ENCODE data around the gene GUCY2D. TPM values are rescaled to one million over a fixed set of nuclear protein-coding genes. Genes with fewer than 3 reads are reported as not detected.
"Not testable (repeated sequence)": the region's sequence is repeated elsewhere in the genome, so short reads cannot be mapped to it uniquely, and the experiment has no call there.

The GUCY2D gene
- total and polyA plus RNA-seq, 8 donors: 0.13 to 3.4 (median 0.73) TPM; not detected in 4

GRCh38 chr17:8019665-8020650, 17.5 kb downstream of the GUCY2D start:
- H3K4me1 ChIP-seq: peaks cover 29 to 78% of the 10 kb centered on the region in 2 donors
- peak in 2 of 4 donors; percentile 79 to 88 for DNase-seq
- no peak for TF ChIP-seq CTCF (IDR thresholded peaks at IDR 0.05)

GRCh38 chr17:8020776-8021564, 18.6 kb downstream of the GUCY2D start:
- DNase-seq: no peak
- no peak for ATAC-seq
- Histone ChIP-seq H3K4me3 (no peak overlapping the region), H3K27ac (no peak overlapping the region), H3K36me3 (no peaks in the 10 kb centered on the region), H3K9me3 (no peaks in the 10 kb centered on the region), H3K4me1 (peaks cover 26 to 75% of the 10 kb centered on the region in 2 donors), H3K27me3 (peaks cover 0 to 9% of the 10 kb centered on the region in 2 donors)
- TF ChIP-seq CTCF (IDR thresholded peaks at IDR 0.05): no peak
- intact Hi-C loops (cut with DNase I): no loop called here

More at GRCh38 chr17:8019665-8020650, 17.5 kb downstream of the GUCY2D start:
- intact Hi-C loops (cut with DNase I): no loop called here
- peak; percentile 48 for ATAC-seq
- Histone ChIP-seq H3K27ac (no peak overlapping the region), H3K4me3 (no peak overlapping the region), H3K9me3 (no peaks in the 10 kb centered on the region), H3K36me3 (no peaks in the 10 kb centered on the region), H3K27me3 (peaks cover 0 to 19% of the 10 kb centered on the region in 2 donors)

- no peak overlapping the region for H3K27ac ChIP-seq
- DNase-seq (no peak), ATAC-seq (no peak)
- no peaks in the 10 kb centered on the region for H3K36me3 ChIP-seq
- H3K27me3 ChIP-seq: peaks cover 0 to 1% of the 10 kb centered on the region in 2 donors
- no peaks in the 10 kb centered on the region for H3K9me3 ChIP-seq
- no peak overlapping the region for H3K4me3 ChIP-seq
- no peak for TF ChIP-seq CTCF (IDR thresholded peaks at IDR 0.05)
- intact Hi-C loops (cut with DNase I): no loop called here
- H3K4me1 ChIP-seq: peaks cover 20 to 67% of the 10 kb centered on the region in 2 donors
Measured at GRCh38 chr17:8021565-8022359, 19.3 kb downstream of the GUCY2D start.

- Histone ChIP-seq H3K4me1 (peaks cover 13 to 60% of the 10 kb centered on the region in 2 donors), H3K9me3 (no peaks in the 10 kb centered on the region), H3K36me3 (no peaks in the 10 kb centered on the region), H3K4me3 (no peak overlapping the region), H3K27ac (no peak overlapping the region), H3K27me3 (peaks cover 0 to 6% of the 10 kb centered on the region in 2 donors)
- intact Hi-C loops (cut with DNase I): no loop called here
- no peak for TF ChIP-seq CTCF (IDR thresholded peaks at IDR 0.05)
- DNase-seq (no peak), ATAC-seq (peak; percentile 36)
Measured at GRCh38 chr17:8022360-8023003, 20.1 kb downstream of the GUCY2D start.

- H3K36me3 ChIP-seq; H3K9me3 ChIP-seq; DNase-seq; H3K4me3 ChIP-seq; ATAC-seq; intact Hi-C loops (cut with DNase I): not testable (repeated sequence)
- peaks cover 0 to 22% of the 10 kb centered on the region in 2 donors for H3K27me3 ChIP-seq
- peaks cover 7 to 43% of the 10 kb centered on the region in 2 donors for H3K4me1 ChIP-seq
- H3K27ac ChIP-seq: peak overlapping the region in 1 of 2 donors; percentile 60
Measured at GRCh38 chr17:8024161-8024560, 21.7 kb downstream of the GUCY2D start.

Data from left lung (tissue), 10 donors.